LNCaP clone FGC (cell line): ENCODE results near the gene GLCE.

ENCODE experiments used
- DNase-seq: peaks from one replicate; pipeline ENCODE4 v3.0.0-alpha.2; 2011; ENCODE audit warnings: low read depth
- H3K4me3 ChIP-seq: 2 replicates; pipeline ENCODE4 v1.5.1; 2011; ENCODE audit warnings: mild to moderate bottlenecking, low read depth, low read length, control low read depth
- CTCF ChIP-seq: IDR thresholded peaks from 2 replicates; pipeline ENCODE4 v1.5.1; 2012; ENCODE audit warnings: mild to moderate bottlenecking; ENCODE audit not compliant: control insufficient read depth, insufficient read depth; ENCODE audit errors: extremely low read depth

The GLCE gene

GRCh38 chr15:69134791-69135190, 25.6 kb upstream of the GLCE start:
- no peak for DNase-seq

GRCh38 chr15:69135499-69135898, 24.9 kb upstream of the GLCE start:
- H3K4me3 ChIP-seq: no peak overlapping the region
- no peak for TF ChIP-seq CTCF
- no peak for DNase-seq

More at GRCh38 chr15:69134791-69135190, 25.6 kb upstream of the GLCE start:
- no peak overlapping the region for H3K4me3 ChIP-seq
- TF ChIP-seq CTCF: no peak

- H3K4me3 ChIP-seq: no peak overlapping the region
- no peak for TF ChIP-seq CTCF
- no peak for DNase-seq
Observed at GRCh38 chr15:69138963-69139362, 21.5 kb upstream of the GLCE start.

- TF ChIP-seq CTCF: no peak
- no peak overlapping the region for H3K4me3 ChIP-seq
- no peak for DNase-seq
Observed at GRCh38 chr15:69140306-69140705, 20.1 kb upstream of the GLCE start.

- no peak for DNase-seq
- no peak for TF ChIP-seq CTCF
- H3K4me3 ChIP-seq: no peak overlapping the region
Observed at GRCh38 chr15:69141286-69141701, 19.1 kb upstream of the GLCE start.

GRCh38 chr15:69141833-69142232, 18.6 kb upstream of the GLCE start:
- H3K4me3 ChIP-seq: no peak overlapping the region
- DNase-seq: no peak
- no peak for TF ChIP-seq CTCF

- no peak for TF ChIP-seq CTCF
- no peak for DNase-seq
- no peak overlapping the region for H3K4me3 ChIP-seq
Observed at GRCh38 chr15:69143756-69144436, 16.5 kb upstream of the GLCE start.
